SIG-M5 treated with dmso at 0.1 percent for 504 hours (cell line): ENCODE data around the gene CACNA1I.

Experiments
- DNase-seq: peaks from one replicate; lab custom pipeline; 2025; ENCODE audit not compliant: unreplicated experiment; lab: John Stamatoyannopoulos, UW

CACNA1I gene

GRCh38 chr22:39621826-39622225, 51.3 kb downstream of the CACNA1I start:
- DNase-seq = no peak

GRCh38 chr22:39622881-39623367, 52.4 kb downstream of the CACNA1I start:
- DNase-seq = no peak

- no peak for DNase-seq
These were observed 53.3 kb downstream of the CACNA1I start for GRCh38 chr22:39623603-39624500.

- DNase-seq = no peak
These were observed 53.9 kb downstream of the CACNA1I start for GRCh38 chr22:39624501-39624821.

- DNase-seq = no peak
These were observed 55.3 kb downstream of the CACNA1I start for GRCh38 chr22:39625569-39626537.

GRCh38 chr22:39627208-39627607, 56.7 kb downstream of the CACNA1I start:
- no peak for DNase-seq

GRCh38 chr22:39627865-39628562, 57.5 kb downstream of the CACNA1I start:
- DNase-seq = no peak

GRCh38 chr22:39628563-39629080, 58.1 kb downstream of the CACNA1I start:
- DNase-seq = no peak

- DNase-seq = no peak
These were observed 59.3 kb downstream of the CACNA1I start for GRCh38 chr22:39629851-39630250.

GRCh38 chr22:39630721-39631120, 60.2 kb downstream of the CACNA1I start:
- DNase-seq = no peak

- DNase-seq = no peak
These were observed 61.1 kb downstream of the CACNA1I start for GRCh38 chr22:39631381-39632286.

- peak; percentile 57 for DNase-seq
These were observed 64.2 kb downstream of the CACNA1I start for GRCh38 chr22:39634530-39635405.

GRCh38 chr22:39635719-39636118, 65.2 kb downstream of the CACNA1I start:
- DNase-seq = no peak

- no peak for DNase-seq
These were observed 68.4 kb downstream of the CACNA1I start for GRCh38 chr22:39638958-39639357.

- DNase-seq = no peak
These were observed 71.2 kb downstream of the CACNA1I start for GRCh38 chr22:39641660-39642310.

- no peak for DNase-seq
These were observed 72.9 kb downstream of the CACNA1I start for GRCh38 chr22:39643311-39644083.

- no peak for DNase-seq
These were observed 75.0 kb downstream of the CACNA1I start for GRCh38 chr22:39645532-39645931.
